Parathyroid adenoma (tissue), 2 donors: ENCODE data around the gene CCDC178.

Source experiments
- H2AFZ ChIP-seq: fragments of 300-600 bp; sonication (generic); one replicate; pipeline ENCODE4 v1.7.0; 2017; ENCODE audit warnings: antibody characterized with exemption, mild to moderate bottlenecking
- H3K27ac ChIP-seq: fragments of 300-600 bp; sonication (generic); one replicate; pipeline ENCODE4 v1.7.0; 2017
- H3K27me3 ChIP-seq: fragments of 300-600 bp; sonication (generic); one replicate; pipeline ENCODE4 v1.7.0; 2017; ENCODE audit warnings: low read length; ENCODE audit not compliant: control insufficient read depth, insufficient read depth
- H3K36me3 ChIP-seq: fragments of 300-600 bp; sonication (generic); one replicate; pipeline ENCODE4 v1.7.0; 2017; ENCODE audit warnings: low read length; ENCODE audit not compliant: control insufficient read depth, insufficient read depth
- H3K4me1 ChIP-seq: fragments of 300-600 bp; sonication (generic); one replicate; pipeline ENCODE4 v1.7.0; 2017; ENCODE audit warnings: control low read depth
- H3K4me2 ChIP-seq: fragments of 300-600 bp; sonication (generic); one replicate; pipeline ENCODE4 v1.7.0; 2017; ENCODE audit warnings: low read length
- H3K4me3 ChIP-seq: fragments of 300-600 bp; sonication (generic); one replicate; pipeline ENCODE4 v1.7.0; 2017; ENCODE audit warnings: low read depth, low read length
- H3K79me2 ChIP-seq: fragments of 300-600 bp; sonication (generic); one replicate; pipeline ENCODE4 v1.7.0; 2017; ENCODE audit warnings: control low read depth
- H3K9ac ChIP-seq: fragments of 300-600 bp; sonication (generic); one replicate; pipeline ENCODE4 v1.7.0; 2017; ENCODE audit warnings: mild to moderate bottlenecking
- H3K9me3 ChIP-seq: fragments of 300-600 bp; sonication (generic); one replicate; pipeline ENCODE4 v1.7.0; 2017; ENCODE audit warnings: low read length; ENCODE audit not compliant: control insufficient read depth
- CTCF ChIP-seq: fragments of 300-600 bp; sonication (generic); IDR thresholded peaks from one replicate; pipeline ENCODE4 v1.7.0; 2017; ENCODE audit warnings: antibody characterized with exemption, mild to moderate bottlenecking
- donor health status: primary hyperparathyroidism.

The CCDC178 gene

GRCh38 chr18:33014060-33014796 is 426.3 kb downstream of the CCDC178 start:
- Histone ChIP-seq H3K9ac (no peak overlapping the region), H3K79me2 (no peaks in the 10 kb centered on the region), H3K4me1 (no peaks in the 10 kb centered on the region), H3K4me2 (no peak overlapping the region), H3K4me3 (no peak overlapping the region), H2AFZ (no peak overlapping the region), H3K27me3 (no peaks in the 10 kb centered on the region), H3K36me3 (no peaks in the 10 kb centered on the region), H3K9me3 (no peaks in the 10 kb centered on the region), H3K27ac (no peak overlapping the region)
- no peak for TF ChIP-seq CTCF

GRCh38 chr18:33010149-33010548 is 430.4 kb downstream of the CCDC178 start:
- no peaks in the 10 kb centered on the region for H3K36me3 ChIP-seq
- no peaks in the 10 kb centered on the region for H3K4me1 ChIP-seq
- H2AFZ ChIP-seq: no peak overlapping the region
- H3K4me3 ChIP-seq: no peak overlapping the region
- H3K4me2 ChIP-seq: no peak overlapping the region
- no peak overlapping the region for H3K27ac ChIP-seq
- H3K9ac ChIP-seq: no peak overlapping the region
- no peaks in the 10 kb centered on the region for H3K9me3 ChIP-seq
- H3K79me2 ChIP-seq: no peaks in the 10 kb centered on the region
- no peak for TF ChIP-seq CTCF
- no peaks in the 10 kb centered on the region for H3K27me3 ChIP-seq

- H3K9me3 ChIP-seq: no peaks in the 10 kb centered on the region
- TF ChIP-seq CTCF: no peak
- H3K36me3 ChIP-seq: no peaks in the 10 kb centered on the region
These were observed 441.6 kb downstream of the CCDC178 start for GRCh38 chr18:32998921-32999320.

GRCh38 chr18:32998285-32998684 is 442.2 kb downstream of the CCDC178 start:
- no peak overlapping the region for H2AFZ ChIP-seq
- no peaks in the 10 kb centered on the region for H3K4me1 ChIP-seq
- H3K9ac ChIP-seq: no peak overlapping the region
- TF ChIP-seq CTCF: no peak
- no peaks in the 10 kb centered on the region for H3K27me3 ChIP-seq
- no peak overlapping the region for H3K4me3 ChIP-seq
- H3K4me2 ChIP-seq: no peak overlapping the region
- H3K9me3 ChIP-seq: no peaks in the 10 kb centered on the region
- no peaks in the 10 kb centered on the region for H3K36me3 ChIP-seq
- no peaks in the 10 kb centered on the region for H3K79me2 ChIP-seq
- no peak overlapping the region for H3K27ac ChIP-seq

More at GRCh38 chr18:32998921-32999320, 441.6 kb downstream of the CCDC178 start:
- no peak overlapping the region for H3K4me3 ChIP-seq
- H3K9ac ChIP-seq: no peak overlapping the region
- H2AFZ ChIP-seq: no peak overlapping the region
- H3K79me2 ChIP-seq: no peaks in the 10 kb centered on the region
- H3K27ac ChIP-seq: no peak overlapping the region
- H3K27me3 ChIP-seq: no peaks in the 10 kb centered on the region
- H3K4me2 ChIP-seq: no peak overlapping the region
- no peaks in the 10 kb centered on the region for H3K4me1 ChIP-seq

- no peaks in the 10 kb centered on the region for H3K79me2 ChIP-seq
- no peak for TF ChIP-seq CTCF
- H3K36me3 ChIP-seq: no peaks in the 10 kb centered on the region
- H2AFZ ChIP-seq: no peak overlapping the region
- no peak overlapping the region for H3K9ac ChIP-seq
- no peaks in the 10 kb centered on the region for H3K4me1 ChIP-seq
- no peak overlapping the region for H3K4me3 ChIP-seq
- H3K4me2 ChIP-seq: no peak overlapping the region
- H3K27me3 ChIP-seq: no peaks in the 10 kb centered on the region
- H3K9me3 ChIP-seq: no peaks in the 10 kb centered on the region
- H3K27ac ChIP-seq: no peak overlapping the region
These were observed 456.8 kb downstream of the CCDC178 start for GRCh38 chr18:32983721-32984120.
